H9 (cell line): ENCODE measurements around the gene PFKP. TPM values are rescaled to one million over a fixed set of nuclear protein-coding genes. Genes with fewer than 3 reads are reported as not detected.
A peak's percentile ranks its signal among the peaks of the same experiment; 100 is the strongest.

ENCODE experiments used
- DNase-seq: peaks from one replicate; pipeline ENCODE4 v3.0.0-alpha.2; 2017
- H2AFZ ChIP-seq: one replicate; pipeline ENCODE4 v1.6.1; 2013; ENCODE audit warnings: mild to moderate bottlenecking, low read length, control low read depth, moderate library complexity
- H2AK5ac ChIP-seq: 2 replicates; pipeline ENCODE4 v1.6.1; 2013; ENCODE audit warnings: low read length, control low read depth, mixed read lengths; ENCODE audit not compliant: insufficient read length
- H2BK120ac ChIP-seq: one replicate; pipeline ENCODE4 v1.6.1; 2013; ENCODE audit warnings: low read depth, mild to moderate bottlenecking, low read length, control low read depth, inconsistent platforms; ENCODE audit not compliant: poor library complexity, severe bottlenecking
- H2BK12ac ChIP-seq: 2 replicates; pipeline ENCODE4 v1.6.1; 2013; ENCODE audit warnings: low read length, control low read depth, mixed read lengths, low read depth; ENCODE audit not compliant: insufficient read length
- H2BK15ac ChIP-seq: 2 replicates; pipeline ENCODE4 v1.6.1; 2013; ENCODE audit warnings: low read depth, low read length, control low read depth
- H2BK20ac ChIP-seq: one replicate; pipeline ENCODE4 v1.6.1; 2013; ENCODE audit warnings: low read depth, mild to moderate bottlenecking, low read length, control low read depth, inconsistent platforms; ENCODE audit not compliant: poor library complexity, severe bottlenecking
- H2BK5ac ChIP-seq: 2 replicates; pipeline ENCODE4 v1.6.1; 2013; ENCODE audit warnings: low read length, control low read depth, mixed read lengths; ENCODE audit not compliant: insufficient read length
- H3K14ac ChIP-seq: 2 replicates; pipeline ENCODE4 v1.6.1; 2013; ENCODE audit warnings: low read length, control low read depth; ENCODE audit not compliant: insufficient read depth
- H3K18ac ChIP-seq: 2 replicates; pipeline ENCODE4 v1.6.1; 2013; ENCODE audit warnings: low read depth, mild to moderate bottlenecking, mixed read lengths, low read length, control low read depth; ENCODE audit not compliant: insufficient read length
- H3K23ac ChIP-seq: 2 replicates; pipeline ENCODE4 v1.6.1; 2013; ENCODE audit warnings: low read length, control low read depth, mixed read lengths, low read depth; ENCODE audit not compliant: insufficient read length
- H3K23me2 ChIP-seq: 2 replicates; pipeline ENCODE4 v1.6.1; 2013; ENCODE audit warnings: low read depth, mild to moderate bottlenecking, mixed read lengths, low read length, control low read depth; ENCODE audit not compliant: insufficient read length, poor library complexity, severe bottlenecking
- H3K27ac ChIP-seq: 2 replicates; pipeline ENCODE4 v1.5.1; 2013; ENCODE audit warnings: low read length, control low read depth, mixed read lengths, low read depth; ENCODE audit not compliant: insufficient read length
- H3K27me3 ChIP-seq: 2 replicates; pipeline ENCODE4 v1.6.1; 2013; ENCODE audit warnings: low read length, control low read depth, inconsistent platforms; ENCODE audit not compliant: insufficient read depth
- H3K4ac ChIP-seq: 2 replicates; pipeline ENCODE4 v1.6.1; 2013; ENCODE audit warnings: low read depth, mild to moderate bottlenecking, control low read depth, inconsistent platforms, low read length, moderate library complexity
- H3K4me1 ChIP-seq: 2 replicates; pipeline ENCODE4 v1.6.1; 2013; ENCODE audit warnings: low read length, control low read depth, inconsistent platforms; ENCODE audit not compliant: insufficient read depth
- H3K4me2 ChIP-seq: 2 replicates; pipeline ENCODE4 v1.6.1; 2013; ENCODE audit warnings: low read length, control low read depth, mixed read lengths; ENCODE audit not compliant: insufficient read length, insufficient read depth
- H3K56ac ChIP-seq: 2 replicates; pipeline ENCODE4 v1.6.1; 2013; ENCODE audit warnings: low read depth, mild to moderate bottlenecking, mixed read lengths, low read length, control low read depth; ENCODE audit not compliant: insufficient read length
- H3K79me1 ChIP-seq: 2 replicates; pipeline ENCODE4 v1.6.1; 2013; ENCODE audit warnings: low read depth, mild to moderate bottlenecking, moderate library complexity, low read length, control low read depth, inconsistent platforms; ENCODE audit not compliant: insufficient read depth, poor library complexity, severe bottlenecking
- H3K79me2 ChIP-seq: 2 replicates; pipeline ENCODE4 v1.6.1; 2013; ENCODE audit warnings: low read length, control low read depth, inconsistent platforms; ENCODE audit not compliant: insufficient read depth
- H3K9ac ChIP-seq: 2 replicates; pipeline ENCODE4 v1.6.1; 2013; ENCODE audit warnings: low read length, control low read depth, mixed read lengths; ENCODE audit not compliant: insufficient read length; ENCODE audit errors: extremely low read depth
- H3K9me3 ChIP-seq: one replicate; pipeline ENCODE4 v1.6.1; 2013; ENCODE audit warnings: low read depth, low read length, inconsistent platforms; ENCODE audit not compliant: control insufficient read depth
- H3T11ph ChIP-seq: one replicate; pipeline ENCODE4 v1.6.1; 2013; ENCODE audit warnings: mild to moderate bottlenecking, low read length, control low read depth, inconsistent platforms
- H4K20me1 ChIP-seq: one replicate; pipeline ENCODE4 v1.6.1; 2013; ENCODE audit not compliant: control insufficient read depth, insufficient read length, insufficient read depth
- H4K5ac ChIP-seq: 2 replicates; pipeline ENCODE4 v1.6.1; 2013; ENCODE audit warnings: low read depth, mild to moderate bottlenecking, mixed read lengths, low read length, control low read depth; ENCODE audit not compliant: insufficient read length
- H4K8ac ChIP-seq: replicated peaks from 2 replicates; pipeline ENCODE4 v1.6.1; 2013; ENCODE audit warnings: low read length, control low read depth, mixed read lengths, low read depth; ENCODE audit not compliant: insufficient read length
- H4K91ac ChIP-seq: 2 replicates; pipeline ENCODE4 v1.6.1; 2013; ENCODE audit warnings: low read depth, mild to moderate bottlenecking, moderate library complexity, mixed read lengths, low read length, control low read depth; ENCODE audit not compliant: insufficient read length
- H3K27ac Mint-ChIP-seq, 3 experiments: 2 replicates in 2 of 3; 3 replicates in 1 of 3; pipeline ENCODE4 v1.8.0; 2020 to 2021; ENCODE audit warnings: mixed read lengths in 3 of 3, mild to moderate bottlenecking in 1 of 3, moderate library complexity in 1 of 3
- H3K27me3 Mint-ChIP-seq: 2 replicates; pipeline ENCODE4 v1.8.0; 2021; ENCODE audit warnings: low read depth, mild to moderate bottlenecking, moderate library complexity, mixed read lengths
- H3K36me3 Mint-ChIP-seq, 3 experiments: 2 replicates in 2 of 3; 3 replicates in 1 of 3; pipeline ENCODE4 v1.8.0; 2020 to 2021; ENCODE audit warnings: low read depth in 3 of 3, mixed read lengths in 3 of 3; ENCODE audit not compliant: insufficient read depth in 1 of 3
- H3K4me1 Mint-ChIP-seq, 2 experiments: 2 replicates each; pipeline ENCODE4 v1.8.0; 2020; ENCODE audit warnings: mixed read lengths in 2 of 2
- H3K4me3 Mint-ChIP-seq, 2 experiments: 2 replicates in 1 of 2; 3 replicates in 1 of 2; pipeline ENCODE4 v1.8.0; 2020 to 2021; ENCODE audit warnings: mild to moderate bottlenecking in 2 of 2, mixed read lengths in 2 of 2, moderate library complexity in 1 of 2
- H3K9me3 Mint-ChIP-seq, 2 experiments: 2 replicates in 1 of 2; 3 replicates in 1 of 2; pipeline ENCODE4 v1.8.0; 2020; ENCODE audit warnings: mild to moderate bottlenecking in 2 of 2, mixed read lengths in 2 of 2, moderate library complexity in 1 of 2
- CTCF ChIP-seq: fragments of 200-600 bp; sonication (generic); conservative IDR thresholded peaks from 3 replicates; pipeline ENCODE4 v1.8.0; 2021; ENCODE audit warnings: antibody characterized with exemption, mild to moderate bottlenecking
- WGBS: extraction: QIAGEN DNeasy Blood & Tissue Kit; methylation state at CpG from one replicate; pipeline ENCODE4 v1.1.7; 2013; ENCODE audit warnings: missing lambda C conversion rate, low lambda C conversion rate, mixed read lengths; ENCODE audit not compliant: insufficient read length; ENCODE audit errors: extremely low coverage; 5-methylcytosine and 5-hydroxymethylcytosine counted together
- total RNA-seq: library from RNA; stranded (reverse); gene quantifications from 2 replicates; pipeline ENCODE4 v1.2.1, GENCODE V29; 2021

PFKP gene
- total RNA-seq, 1 experiment from 2014 or later, result 145 TPM

- Mint-ChIP-seq H3K4me3 (no peak overlapping the region), H3K9me3 (no peaks in the 10 kb centered on the region), H3K36me3 (peaks cover 10 to 34% (median 27%) of the 10 kb centered on the region in 3 experiments), H3K27me3 (no peaks in the 10 kb centered on the region), H3K27ac (peak overlapping the region in 2 of 3 experiments; percentile 49 to 59; a peak in 2 of 7 replicates), H3K4me1 (peaks cover 67 to 77% of the 10 kb centered on the region in 2 experiments)
- Histone ChIP-seq H2AFZ (no peak overlapping the region), H3K9ac (no peak overlapping the region), H3K27me3 (no peaks in the 10 kb centered on the region), H3K23ac (no peak overlapping the region), H3T11ph (no peak overlapping the region), H3K79me1 (peaks cover 10% of the 10 kb centered on the region), H3K4me2 (no peak overlapping the region), H3K56ac (no peak overlapping the region), H4K91ac (no peak overlapping the region), H4K8ac (no peak overlapping the region), H2BK120ac (no peak overlapping the region), H2BK12ac (no peak overlapping the region), H2BK20ac (no peak overlapping the region), H2BK5ac (no peak overlapping the region), H3K4me1 (peaks cover 12% of the 10 kb centered on the region), H3K27ac (no peak overlapping the region), H4K20me1 (no peaks in the 10 kb centered on the region), H2AK5ac (no peak overlapping the region), H3K9me3 (no peaks in the 10 kb centered on the region), H4K5ac (no peak overlapping the region), H3K4ac (no peak overlapping the region), H3K14ac (no peak overlapping the region; the same call in 1 of the 2 replicates), H2BK15ac (no peak overlapping the region), H3K23me2 (no peaks in the 10 kb centered on the region), H3K18ac (no peak overlapping the region), H3K79me2 (peaks cover 24% of the 10 kb centered on the region)
- DNase-seq, result no peak
- no CpG with 5 or more reads among the region's 16 CpGs for WGBS
- TF ChIP-seq CTCF, result no peak
Measured at GRCh38 chr10:3076138-3076537, 8.8 kb downstream of the PFKP start.
